Measurements from ENCODE around the gene ROR1. TPM values are rescaled to one million over a fixed set of nuclear protein-coding genes. Genes with fewer than 3 reads are reported as not detected.

The ROR1 gene
- total and polyA plus RNA-seq, 9 of the 15 experiments (the other 6 are each of a cell fraction or from before 2014, with no cell fraction given), result 0.02 TPM; not detected in 8

GRCh38 chr1:64001038-64001437, 227.2 kb downstream of the ROR1 start:
- no TSS peak for BruUV-seq (replicated peaks)
- FAIRE-seq, result no peak
- TF ChIP-seq POLR2AphosphoS2 (IDR thresholded peaks at IDR 0.05; ENCODE audit: low read length) (no peak), ZFP36 (IDR thresholded peaks at IDR 0.05; ENCODE audit: low read depth, low read length, partially characterized antibody) (no peak), PURB (CRISPR knock-in tag; IDR thresholded peaks at IDR 0.05; ENCODE audit: low read depth) (no peak), ZNF232 (CRISPR knock-in tag; IDR thresholded peaks at IDR 0.05) (no peak), CUX1 (CRISPR knock-in tag; IDR thresholded peaks at IDR 0.05) (no peak), ZNF212 (CRISPR knock-in tag; IDR thresholded peaks at IDR 0.05) (no peak), VEZF1 (CRISPR knock-in tag; IDR thresholded peaks at IDR 0.05) (no peak), KAT7 (CRISPR knock-in tag; IDR thresholded peaks at IDR 0.05; ENCODE audit: borderline replicate concordance) (no peak), LEF1 (IDR thresholded peaks at IDR 0.05) (no peak), ZNF133 (CRISPR knock-in tag; IDR thresholded peaks at IDR 0.05) (no peak), SIN3A (IDR thresholded peaks at IDR 0.05; ENCODE audit: borderline replicate concordance in 2 of 2, control insufficient read depth in 1 of 2, low read depth in 2 of 2, low read length in 2 of 2) (no peak), SMARCA4 (IDR thresholded peaks at IDR 0.05) (no peak), CBX2 (IDR thresholded peaks at IDR 0.05; ENCODE audit: insufficient read depth, low read length, poor library complexity, severe bottlenecking) (no peak), SIX5 (IDR thresholded peaks at IDR 0.05; ENCODE audit: borderline replicate concordance in 1 of 2, insufficient read depth in 1 of 2, low read depth in 1 of 2, low read length in 2 of 2) (no peak), CBFA2T2 (conservative IDR thresholded peaks at IDR 0.05) (no peak)

More at GRCh38 chr1:64001038-64001437, 227.2 kb downstream of the ROR1 start:
- ChIA-PET POLR2A (no interaction called here), CTCF (ENCODE audit: low intra/inter-chr PET ratio) (no interaction called here)
- WGBS (ENCODE audit: insufficient coverage, low coverage, missing lambda C conversion rate), result 5% methylated on average over 2 of the region's 2 CpGs
- Histone ChIP-seq H3K79me2 (ENCODE audit: control insufficient read depth, insufficient read depth, low read length) (no peaks in the 10 kb centered on the region), H3K27me3 (ENCODE audit: control insufficient read depth in 2 of 2, insufficient read depth in 2 of 2, low read length in 2 of 2) (no peaks in the 10 kb centered on the region), H3K36me3 (ENCODE audit: control insufficient read depth, insufficient read depth, low read length) (no peaks in the 10 kb centered on the region), H4K20me1 (replicated peaks; ENCODE audit: control insufficient read depth, insufficient read depth, low read length) (no peaks in the 10 kb centered on the region), H3K27ac (ENCODE audit: extremely low read depth, low read depth, low read length) (no peak overlapping the region), H3K9me3 (replicated peaks; ENCODE audit: control insufficient read depth, insufficient read depth, low read depth, low read length) (no peaks in the 10 kb centered on the region), H2AFZ (ENCODE audit: low read depth, low read length) (no peak overlapping the region), H3K4me2 (ENCODE audit: insufficient read depth, low read length) (no peak overlapping the region), H3K9me1 (ENCODE audit: control insufficient read depth, insufficient read depth, low read length) (no peaks in the 10 kb centered on the region), H3K4me1 (replicated peaks in 1 of 2; ENCODE audit: control insufficient read depth in 2 of 2, insufficient read depth in 2 of 2, low read length in 2 of 2) (no peaks in the 10 kb centered on the region; a peak in 1 of 5 replicates), H3K9ac (ENCODE audit: insufficient read depth in 1 of 2, low read depth in 2 of 2, low read length in 2 of 2) (no peak overlapping the region), H3K4me3 (no peak overlapping the region)
- no peak for ATAC-seq
- intact Hi-C loops (cut with micrococcal nuclease), result no loop called here
- no peak for DNase-seq (ENCODE audit: extremely low read depth in 1 of 4, low spot score in 3 of 4)
- in situ Hi-C loops (cut with MboI), result no loop called here
